ENCODE data around the gene A4GNT. TPM values are rescaled to one million over a fixed set of nuclear protein-coding genes. Genes with fewer than 3 reads are reported as not detected.

A4GNT gene
- not detected for total RNA-seq

DNA sequence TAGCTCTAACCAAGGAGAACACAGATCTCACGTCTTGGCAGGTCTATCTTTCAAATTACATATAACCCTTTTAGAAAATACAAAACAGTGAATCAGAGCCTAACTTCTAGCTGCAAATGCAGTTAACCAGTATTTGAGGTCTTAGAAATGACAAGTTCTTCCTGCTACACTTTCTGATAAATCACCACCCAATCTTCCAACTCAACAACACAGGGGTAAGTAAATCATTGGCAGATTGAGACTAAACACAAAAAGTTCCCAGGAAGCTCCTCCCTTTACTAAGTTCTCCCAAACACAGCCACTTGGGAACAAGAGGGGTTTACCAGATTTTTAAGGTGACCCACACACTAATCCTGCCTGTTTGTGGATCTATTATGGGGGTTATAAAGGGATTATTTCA is at the start of gene A4GNT:
Gene A4GNT, minus strand, starts transcription at position 152 of the 400 bp plus-strand sequence. CDS start 1,134 bp downstream, outside the sequence.
- DNase-seq = no peak
- Histone ChIP-seq H3K27me3 (no peaks in the 10 kb centered on the region), H3K27ac (no peak within 1 kb of the TSS), H3K36me3 (no peaks in the 10 kb centered on the region), H3K4me3 (no peak within 1 kb of the TSS), H3K9me3 (no peaks in the 10 kb centered on the region), H3K4me1 (no peaks in the 10 kb centered on the region)
- intact Hi-C loops (cut with DNase I; ENCODE audit: low total_unique reads) = no loop called here
- TF ChIP-seq POLR2A (IDR thresholded peaks at IDR 0.05) = no peak
- TF ChIP-seq, protein P1, sequence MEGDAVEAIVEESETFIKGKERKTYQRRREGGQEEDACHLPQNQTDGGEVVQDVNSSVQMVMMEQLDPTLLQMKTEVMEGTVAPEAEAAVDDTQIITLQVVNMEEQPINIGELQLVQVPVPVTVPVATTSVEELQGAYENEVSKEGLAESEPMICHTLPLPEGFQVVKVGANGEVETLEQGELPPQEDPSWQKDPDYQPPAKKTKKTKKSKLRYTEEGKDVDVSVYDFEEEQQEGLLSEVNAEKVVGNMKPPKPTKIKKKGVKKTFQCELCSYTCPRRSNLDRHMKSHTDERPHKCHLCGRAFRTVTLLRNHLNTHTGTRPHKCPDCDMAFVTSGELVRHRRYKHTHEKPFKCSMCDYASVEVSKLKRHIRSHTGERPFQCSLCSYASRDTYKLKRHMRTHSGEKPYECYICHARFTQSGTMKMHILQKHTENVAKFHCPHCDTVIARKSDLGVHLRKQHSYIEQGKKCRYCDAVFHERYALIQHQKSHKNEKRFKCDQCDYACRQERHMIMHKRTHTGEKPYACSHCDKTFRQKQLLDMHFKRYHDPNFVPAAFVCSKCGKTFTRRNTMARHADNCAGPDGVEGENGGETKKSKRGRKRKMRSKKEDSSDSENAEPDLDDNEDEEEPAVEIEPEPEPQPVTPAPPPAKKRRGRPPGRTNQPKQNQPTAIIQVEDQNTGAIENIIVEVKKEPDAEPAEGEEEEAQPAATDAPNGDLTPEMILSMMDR (IDR thresholded peaks at IDR 0.05) = no peak

DNA sequence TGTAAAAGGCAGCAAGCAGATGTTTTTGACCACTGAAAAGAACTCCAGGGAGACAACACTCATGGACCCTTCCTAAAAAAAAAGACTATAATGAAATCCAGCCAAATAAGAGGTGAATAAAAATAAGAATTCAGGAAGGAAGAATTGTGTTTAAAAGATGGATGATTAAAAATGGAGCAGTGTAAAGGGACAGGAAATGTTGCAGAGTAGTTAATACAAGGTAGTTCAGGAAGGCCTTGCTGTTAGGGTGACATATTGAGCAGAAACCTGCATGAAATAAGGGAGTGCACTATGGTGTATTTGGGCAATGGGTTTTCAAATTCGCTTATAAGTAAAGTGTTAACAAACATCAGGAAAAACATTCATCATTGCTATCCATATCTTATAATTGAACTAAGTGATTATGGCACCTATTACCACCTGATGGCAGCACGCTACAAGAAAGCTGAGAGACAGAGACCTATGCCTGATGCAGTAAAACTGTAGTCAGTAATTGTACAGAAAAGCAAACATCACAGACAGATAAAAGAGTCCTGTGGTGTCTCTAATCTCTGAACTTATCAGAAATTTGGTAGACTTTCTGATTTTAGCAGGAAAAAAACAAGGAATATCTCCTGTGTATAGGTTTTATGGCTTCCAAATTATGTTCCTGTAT is 48.3 kb upstream of the A4GNT start:
- no peaks in the 10 kb centered on the region for H3K36me3 ChIP-seq
- intact Hi-C loops (cut with DNase I; ENCODE audit: low total_unique reads) = no loop called here
- no peaks in the 10 kb centered on the region for H3K27me3 ChIP-seq
- no peak overlapping the region for H3K27ac ChIP-seq
- H3K4me1 ChIP-seq = no peaks in the 10 kb centered on the region
- H3K4me3 ChIP-seq = no peak overlapping the region
- no peak for DNase-seq
- TF ChIP-seq POLR2A (IDR thresholded peaks at IDR 0.05) = no peak
- TF ChIP-seq, protein P1 (IDR thresholded peaks at IDR 0.05) = no peak
- no peaks in the 10 kb centered on the region for H3K9me3 ChIP-seq

GRCh38 chr3:138174421-138175131 is 42.4 kb upstream of the A4GNT start, which contains the start of gene DBR1:
Gene DBR1 (minus strand): TSS chr3:138174921. CDS start chr3:138174795, 126 bp downstream.
- Histone ChIP-seq H3K4me1 (no peaks in the 10 kb centered on the region), H3K9me3 (no peaks in the 10 kb centered on the region), H3K27me3 (no peaks in the 10 kb centered on the region), H3K4me3 (peak within 1 kb of the TSS; percentile 58 to 88), H3K36me3 (no peaks in the 10 kb centered on the region), H3K27ac (peak within 1 kb of the TSS; percentile 79 to 81)
- peak; percentile 57 to 77 for TF ChIP-seq POLR2A (IDR thresholded peaks at IDR 0.05)
- TF ChIP-seq, protein P1 (IDR thresholded peaks at IDR 0.05) = no peak
- peak; percentile 71 to 87 for DNase-seq
- intact Hi-C loops (cut with DNase I; ENCODE audit: low total_unique reads) = no loop called here

DNA sequence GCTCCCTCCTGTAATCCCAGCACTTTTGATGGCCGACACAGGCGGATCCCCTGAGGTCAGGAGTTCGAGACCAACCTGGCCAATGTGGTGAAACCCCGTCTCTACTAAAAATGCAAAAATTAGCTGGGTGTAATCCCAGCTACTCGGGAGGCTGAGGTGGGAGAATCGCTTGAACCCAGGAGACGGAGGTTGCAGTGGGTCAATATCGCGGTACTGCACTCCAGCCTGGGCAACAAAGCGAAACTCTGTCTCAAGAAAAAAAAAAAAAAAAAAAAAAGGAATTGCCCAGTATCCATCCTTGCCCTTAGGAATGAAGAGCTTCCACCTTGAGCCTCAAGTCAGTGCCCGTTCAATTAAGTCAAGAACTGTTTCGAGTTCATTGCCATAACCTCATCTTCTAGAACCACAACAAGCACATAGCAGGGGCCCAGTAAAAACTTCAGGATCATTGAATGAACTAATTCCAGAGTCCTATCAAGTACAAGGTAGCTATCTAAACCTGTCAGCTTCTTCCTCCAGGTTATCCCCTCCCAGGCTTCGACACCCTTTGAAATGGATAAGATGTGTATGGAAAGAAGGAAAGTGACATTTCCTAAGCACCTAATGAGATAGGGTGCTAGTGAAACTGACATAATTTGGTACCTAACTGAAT is 41.7 kb upstream of the A4GNT start:
- Histone ChIP-seq H3K9me3 (no peaks in the 10 kb centered on the region), H3K27ac (peak overlapping the region; percentile 79 to 81), H3K36me3 (no peaks in the 10 kb centered on the region), H3K27me3 (no peaks in the 10 kb centered on the region), H3K4me3 (peak overlapping the region; percentile 58 to 88), H3K4me1 (no peaks in the 10 kb centered on the region)
- intact Hi-C loops (cut with DNase I; ENCODE audit: low total_unique reads) = no loop called here
- TF ChIP-seq POLR2A (IDR thresholded peaks at IDR 0.05) = no peak
- TF ChIP-seq, protein P1 (IDR thresholded peaks at IDR 0.05) = no peak
- no peak for DNase-seq

DNA sequence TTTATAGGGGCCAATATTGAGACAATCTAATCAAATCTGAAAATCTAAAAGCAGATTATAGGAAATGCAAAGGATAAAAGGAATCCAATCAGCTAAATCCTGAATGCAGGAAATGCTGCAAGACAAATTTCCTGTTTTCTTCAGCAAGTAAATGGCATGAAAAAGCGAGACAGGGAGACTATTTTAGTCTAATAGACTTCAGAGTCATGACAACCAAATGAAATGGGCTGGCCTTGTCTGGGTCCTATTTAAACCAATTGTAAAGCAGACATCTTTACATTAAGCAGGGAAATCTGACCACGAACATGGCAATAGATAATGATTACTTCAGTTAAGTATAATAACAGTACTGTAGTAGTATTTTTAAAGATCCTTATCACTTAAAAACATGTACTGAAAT is 40.4 kb upstream of the A4GNT start:
- intact Hi-C loops (cut with DNase I; ENCODE audit: low total_unique reads) = no loop called here
- Histone ChIP-seq H3K4me3 (no peak overlapping the region), H3K9me3 (no peaks in the 10 kb centered on the region), H3K4me1 (no peaks in the 10 kb centered on the region), H3K27ac (no peak overlapping the region), H3K36me3 (no peaks in the 10 kb centered on the region), H3K27me3 (no peaks in the 10 kb centered on the region)
- TF ChIP-seq POLR2A (IDR thresholded peaks at IDR 0.05) = no peak
- TF ChIP-seq, protein P1 (IDR thresholded peaks at IDR 0.05) = no peak
- DNase-seq = no peak

Measured in uterus (tissue), 4 donors.